ENCODE results near the gene ADAMTS12.

- TF ChIP-seq ZNF274 (IDR thresholded peaks at IDR 0.05; ENCODE audit: borderline replicate concordance, extremely low read depth, low read length) (no peak), EGR1 (IDR thresholded peaks at IDR 0.05; ENCODE audit: borderline replicate concordance, low read depth, low read length) (no peak), CTCF (IDR thresholded peaks at IDR 0.05; ENCODE audit: control extremely low read depth in 1 of 3, insufficient read depth in 1 of 3, low read depth in 1 of 3, low read length in 3 of 3) (no peak), SRF (IDR thresholded peaks at IDR 0.05; ENCODE audit: low read depth, low read length) (no peak), POLR2A (IDR thresholded peaks at IDR 0.05; ENCODE audit: control extremely low read depth in 1 of 2, low read depth in 2 of 2, low read length in 2 of 2) (no peak)
Measured at GRCh38 chr5:33557605-33558004, 334.2 kb downstream of the ADAMTS12 start.

All from H1 (cell line).